Smooth muscle cell (in vitro differentiated cells): ENCODE measurements around the gene AGRP. TPM values are rescaled to one million over a fixed set of nuclear protein-coding genes. Genes with fewer than 3 reads are reported as not detected.

ENCODE experiments used
- DNase-seq: peaks from one replicate; lab custom pipeline; 2025; ENCODE audit not compliant: unreplicated experiment; lab: John Stamatoyannopoulos, UW
- H2AFZ ChIP-seq: fragments of 200-600 bp; sonication (generic); 2 replicates; pipeline ENCODE4 v1.6.0; 2016; ENCODE audit warnings: antibody characterized with exemption, low read depth, mild to moderate bottlenecking
- H3F3A ChIP-seq: fragments of 200-600 bp; sonication (generic); 2 replicates; pipeline ENCODE4 v1.6.0; 2017; ENCODE audit warnings: antibody characterized with exemption, low read depth
- H3K27ac ChIP-seq: fragments of 200-600 bp; sonication (generic); 2 replicates; pipeline ENCODE4 v1.5.1; 2016; ENCODE audit warnings: low read depth, mild to moderate bottlenecking
- H3K27me3 ChIP-seq: fragments of 200-600 bp; sonication (generic); 2 replicates; pipeline ENCODE4 v1.6.1; 2016; ENCODE audit warnings: low read depth, mild to moderate bottlenecking
- H3K36me3 ChIP-seq: fragments of 200-600 bp; sonication (generic); 2 replicates; pipeline ENCODE4 v1.5.1; 2016; ENCODE audit warnings: low read depth
- H3K4me1 ChIP-seq: fragments of 200-600 bp; sonication (generic); 2 replicates; pipeline ENCODE4 v1.5.1; 2016; ENCODE audit warnings: low read depth
- H3K4me2 ChIP-seq: fragments of 200-600 bp; sonication (generic); 2 replicates; pipeline ENCODE4 v1.6.0; 2016; ENCODE audit warnings: mild to moderate bottlenecking
- H3K4me3 ChIP-seq: fragments of 200-600 bp; sonication (generic); 2 replicates; pipeline ENCODE4 v1.5.1; 2016; ENCODE audit warnings: mild to moderate bottlenecking
- H3K79me2 ChIP-seq: fragments of 200-600 bp; sonication (generic); 2 replicates; pipeline ENCODE4 v1.6.0; 2016; ENCODE audit warnings: low read depth, mild to moderate bottlenecking
- H3K9ac ChIP-seq: fragments of 200-600 bp; sonication (generic); 2 replicates; pipeline ENCODE4 v1.6.0; 2016; ENCODE audit warnings: low read depth
- H3K9me3 ChIP-seq: fragments of 200-600 bp; sonication (generic); replicated peaks from 2 replicates; pipeline ENCODE4 v1.5.1; 2016; ENCODE audit warnings: low read depth
- H4K20me1 ChIP-seq: fragments of 200-600 bp; sonication (generic); 2 replicates; pipeline ENCODE4 v1.6.0; 2016; ENCODE audit warnings: low read depth
- CTCF ChIP-seq: fragments of 200-600 bp; sonication (generic); IDR thresholded peaks from 2 replicates; pipeline ENCODE4 v1.5.1; 2017; ENCODE audit warnings: borderline replicate concordance, mild to moderate bottlenecking, antibody characterized with exemption; ENCODE audit not compliant: insufficient read depth, poor library complexity, severe bottlenecking
- WGBS: methylation state at CpG from one replicate; pipeline ENCODE4 v1.1.7; 2016; ENCODE audit warnings: low lambda C conversion rate; 5-methylcytosine and 5-hydroxymethylcytosine counted together
- polyA plus RNA-seq: library from polyadenylated mRNA; unstranded; fragments of >200 nt; fragmentation: Nextera tagmentation; extraction: Ambion mirVana; gene quantifications from 2 replicates; pipeline ENCODE4 v1.2.1, GENCODE V29; 2016
- total RNA-seq: library from RNA; depleted of rRNA; stranded (reverse); fragments of >200 nt; gene quantifications from 2 replicates; pipeline ENCODE4 v1.2.3, GENCODE V29; 2014

AGRP gene
- total and polyA plus RNA-seq, 2 experiments from 2014 or later: not detected

GRCh38 chr16:67526149-67526791, 42.9 kb upstream of the AGRP start:
- no peak overlapping the region for H3K9ac ChIP-seq

GRCh38 chr16:67525176-67525860, 42.0 kb upstream of the AGRP start:
- peaks cover under 1% of the 10 kb centered on the region for H4K20me1 ChIP-seq
- WGBS: 73% methylated on average over 11 of the region's 11 CpGs

More at GRCh38 chr16:67526149-67526791, 42.9 kb upstream of the AGRP start:
- Histone ChIP-seq H3K27me3 (no peaks in the 10 kb centered on the region), H2AFZ (no peak overlapping the region), H3K4me1 (peaks cover 15% of the 10 kb centered on the region), H3K27ac (peak overlapping the region; percentile 15), H3F3A (peaks cover 17% of the 10 kb centered on the region), H3K4me3 (no peak overlapping the region), H3K36me3 (no peaks in the 10 kb centered on the region), H3K9me3 (no peaks in the 10 kb centered on the region), H4K20me1 (peaks cover 10% of the 10 kb centered on the region), H3K4me2 (no peak overlapping the region), H3K79me2 (peaks cover 20% of the 10 kb centered on the region)
- DNase-seq: no peak
- WGBS: 13% methylated on average over 2 of the region's 3 CpGs
- TF ChIP-seq CTCF: no peak

GRCh38 chr16:67521095-67521804, 37.9 kb upstream of the AGRP start:
- Histone ChIP-seq H3K4me3 (peak overlapping the region; percentile 59), H3K9ac (peak overlapping the region; percentile 80), H3K4me2 (peak overlapping the region; percentile 89), H3K27ac (peak overlapping the region; percentile 95), H3K9me3 (no peaks in the 10 kb centered on the region), H3F3A (peaks cover 9% of the 10 kb centered on the region), H4K20me1 (no peaks in the 10 kb centered on the region), H3K79me2 (no peaks in the 10 kb centered on the region), H3K36me3 (no peaks in the 10 kb centered on the region), H2AFZ (peak overlapping the region; percentile 60), H3K27me3 (no peaks in the 10 kb centered on the region), H3K4me1 (peaks cover 3% of the 10 kb centered on the region)
- peak; percentile 76 for TF ChIP-seq CTCF
- WGBS: under 1% methylated on average over 25 of the region's 25 CpGs
- peak; percentile 90 for DNase-seq

More at GRCh38 chr16:67525176-67525860, 42.0 kb upstream of the AGRP start:
- no peaks in the 10 kb centered on the region for H3K9me3 ChIP-seq
- H3K27me3 ChIP-seq: no peaks in the 10 kb centered on the region
- H2AFZ ChIP-seq: no peak overlapping the region
- H3K36me3 ChIP-seq: no peaks in the 10 kb centered on the region
- peaks cover 9% of the 10 kb centered on the region for H3K4me1 ChIP-seq
- no peak overlapping the region for H3K4me2 ChIP-seq
- H3K27ac ChIP-seq: no peak overlapping the region
- peaks cover 11% of the 10 kb centered on the region for H3K79me2 ChIP-seq
- no peak for DNase-seq
- H3K9ac ChIP-seq: no peak overlapping the region
- H3K4me3 ChIP-seq: no peak overlapping the region
- no peak for TF ChIP-seq CTCF
- H3F3A ChIP-seq: peaks cover 17% of the 10 kb centered on the region
